Central memory CD8-positive, alpha-beta T cell (primary cell): Measurements from ENCODE around the gene AP3S2.
"Not testable (repeated sequence)": the region's sequence is repeated elsewhere in the genome, so short reads cannot be mapped to it uniquely, and the experiment has no call there.

ENCODE experiments used
- ATAC-seq: fragments of 150-1000 bp; cut with Tn5 transposase; replicated peaks from 2 replicates; pipeline ENCODE4 v1.10.0; 2022; ENCODE audit warnings: mild to moderate bottlenecking, moderate FRiP score, moderate number of reproducible peaks; ENCODE audit not compliant: poor library complexity, severe bottlenecking; ENCODE audit errors: extremely low read depth
- DNase-seq, 2 donors: peaks; one replicate each; pipeline ENCODE4 v3.0.0; 2021; ENCODE audit warnings: low spot score in 2 of 2
- H3K27ac Mint-ChIP-seq: one replicate; pipeline ENCODE4 v1.8.0; 2022; ENCODE audit warnings: low read depth, mild to moderate bottlenecking, moderate library complexity, mixed read lengths
- H3K27me3 Mint-ChIP-seq: one replicate; pipeline ENCODE4 v1.8.0; 2022; ENCODE audit warnings: mixed read lengths
- H3K36me3 Mint-ChIP-seq: one replicate; pipeline ENCODE4 v1.8.0; 2022; ENCODE audit warnings: mild to moderate bottlenecking, moderate library complexity, mixed read lengths; ENCODE audit not compliant: insufficient read depth
- H3K4me1 Mint-ChIP-seq: one replicate; pipeline ENCODE4 v1.8.0; 2022; ENCODE audit warnings: mixed read lengths
- H3K4me3 Mint-ChIP-seq: one replicate; pipeline ENCODE4 v1.8.0; 2022; ENCODE audit warnings: mild to moderate bottlenecking, moderate library complexity, mixed read lengths
- H3K9me3 Mint-ChIP-seq: one replicate; pipeline ENCODE4 v1.8.0; 2022; ENCODE audit warnings: mixed read lengths

The AP3S2 gene

DNA sequence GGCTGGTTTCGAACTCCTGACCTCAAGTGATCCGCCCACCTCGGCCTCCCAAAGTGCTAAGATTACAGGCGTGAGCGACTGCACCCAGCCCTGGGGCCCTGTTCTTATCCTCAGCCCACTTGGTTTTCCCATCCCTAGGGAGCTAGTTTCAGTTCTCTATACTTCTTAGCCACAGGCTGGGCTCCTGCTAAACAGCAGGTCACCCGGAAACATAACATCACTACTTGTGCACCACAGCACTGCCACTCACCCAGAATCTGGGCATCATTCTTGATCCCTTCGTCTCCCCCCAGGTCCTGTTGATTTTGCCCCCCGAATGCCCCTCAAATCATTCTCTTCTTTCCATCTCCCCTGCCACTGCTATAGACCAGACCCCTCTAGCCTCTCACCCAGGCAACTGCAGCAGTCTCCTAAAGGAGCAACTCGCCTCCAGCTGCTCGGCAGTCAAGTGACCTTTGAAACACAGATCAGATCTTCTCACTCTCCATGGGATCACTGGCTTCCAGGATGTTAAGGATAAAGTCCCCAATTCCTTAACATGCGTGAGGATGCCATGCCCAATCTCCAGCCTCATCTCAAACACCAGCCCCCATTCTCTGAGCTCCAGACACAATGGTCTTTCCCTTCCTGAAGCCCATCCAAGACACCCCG lies 5.6 kb upstream of the AP3S2 start:
- ATAC-seq: no peak
- Mint-ChIP-seq H3K27ac (no peak overlapping the region), H3K27me3 (no peaks in the 10 kb centered on the region), H3K9me3 (no peaks in the 10 kb centered on the region), H3K36me3 (peaks cover 1% of the 10 kb centered on the region), H3K4me3 (no peak overlapping the region), H3K4me1 (peaks cover 8% of the 10 kb centered on the region)
- DNase-seq: no peak

DNA sequence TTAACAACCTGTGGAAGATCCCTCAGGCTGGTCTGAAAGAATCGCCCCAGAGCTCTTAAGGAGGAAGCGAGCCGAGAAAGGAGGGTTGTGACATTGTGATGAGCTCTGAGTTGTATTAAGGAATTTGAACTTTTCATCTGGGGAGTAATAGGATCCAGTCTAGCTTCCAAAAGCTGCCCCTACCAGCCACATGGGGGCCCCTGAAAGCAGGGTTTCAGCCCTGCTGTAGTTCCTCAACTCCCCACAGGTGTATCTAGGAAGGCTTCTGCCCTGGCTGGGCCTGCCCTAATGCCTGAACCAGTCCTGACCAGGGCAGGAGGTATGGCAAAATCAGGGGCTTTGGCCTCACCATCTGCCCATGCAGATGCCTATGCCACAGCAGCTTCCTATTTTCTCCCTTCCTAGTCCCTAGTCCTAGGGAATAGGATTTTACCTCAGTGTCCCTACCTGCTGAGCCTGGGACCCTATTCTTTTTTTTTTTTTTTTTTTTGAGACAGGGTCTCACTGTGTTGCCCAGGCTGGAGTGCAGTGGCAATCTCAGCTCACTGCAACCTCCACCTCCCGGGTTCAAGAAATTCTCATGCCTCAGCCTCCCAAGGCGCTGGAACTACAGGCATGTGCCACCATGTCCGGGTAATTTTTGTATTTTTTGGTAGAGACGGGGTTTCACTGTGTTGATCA lies 5.0 kb upstream of the AP3S2 start:
- H3K9me3 Mint-ChIP-seq: no peaks in the 10 kb centered on the region
- ATAC-seq (peak; percentile 33), DNase-seq (no peak)
- no peaks in the 10 kb centered on the region for H3K27me3 Mint-ChIP-seq
- no peak overlapping the region for H3K4me3 Mint-ChIP-seq
- H3K27ac Mint-ChIP-seq: no peak overlapping the region
- peaks cover 12% of the 10 kb centered on the region for H3K4me1 Mint-ChIP-seq
- peaks cover 4% of the 10 kb centered on the region for H3K36me3 Mint-ChIP-seq

DNA sequence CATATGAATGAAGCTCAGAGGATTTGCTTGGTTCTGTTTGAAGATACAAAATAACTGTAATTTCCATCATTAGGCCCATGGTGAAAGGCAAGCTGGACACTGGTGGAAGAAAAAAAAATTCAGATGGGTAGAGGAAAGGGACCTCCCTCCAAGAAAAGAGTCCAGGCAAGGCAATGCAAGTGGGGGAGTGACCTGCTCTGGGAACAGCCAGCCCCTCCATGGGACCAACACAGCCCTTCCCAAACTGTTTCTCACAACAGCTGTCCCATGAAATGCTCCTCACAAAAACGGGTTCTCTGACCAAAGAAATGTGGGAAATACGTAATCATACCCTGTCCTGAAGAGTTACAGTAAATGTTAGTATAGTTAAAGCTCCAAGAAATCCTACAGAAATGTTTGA lies 4.4 kb upstream of the AP3S2 start:
- no peak overlapping the region for H3K27ac Mint-ChIP-seq
- peaks cover 5% of the 10 kb centered on the region for H3K36me3 Mint-ChIP-seq
- ATAC-seq (no peak), DNase-seq (no peak)
- H3K4me1 Mint-ChIP-seq: peaks cover 12% of the 10 kb centered on the region
- no peaks in the 10 kb centered on the region for H3K9me3 Mint-ChIP-seq
- no peak overlapping the region for H3K4me3 Mint-ChIP-seq
- H3K27me3 Mint-ChIP-seq: no peaks in the 10 kb centered on the region

DNA sequence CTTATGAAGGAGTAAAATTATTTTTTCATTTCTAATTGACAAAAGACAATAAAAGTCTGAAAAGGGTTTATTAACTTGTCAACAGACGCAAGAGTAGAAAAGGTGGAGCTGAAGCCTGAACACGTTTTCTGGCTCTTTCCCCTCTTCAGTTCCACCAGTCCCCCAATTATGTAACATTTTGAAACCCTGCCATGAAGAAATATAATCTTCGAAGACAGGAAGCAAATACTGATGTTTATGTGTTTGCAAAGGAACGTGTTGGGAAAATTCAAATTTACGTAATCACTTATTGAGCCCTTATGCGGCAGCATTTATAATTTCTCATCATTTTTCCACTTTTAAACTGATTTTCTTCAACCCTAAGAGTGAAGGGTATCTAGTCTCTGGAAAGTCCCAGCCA lies 767 bp downstream of the AP3S2 start:
- ATAC-seq (no peak), DNase-seq (no peak)
- H3K4me1 Mint-ChIP-seq: peaks cover 27% of the 10 kb centered on the region
- H3K36me3 Mint-ChIP-seq: peaks cover 17% of the 10 kb centered on the region
- no peaks in the 10 kb centered on the region for H3K27me3 Mint-ChIP-seq
- peak overlapping the region; percentile 98 for H3K4me3 Mint-ChIP-seq
- peak overlapping the region; percentile 95 for H3K27ac Mint-ChIP-seq
- H3K9me3 Mint-ChIP-seq: no peaks in the 10 kb centered on the region

DNA sequence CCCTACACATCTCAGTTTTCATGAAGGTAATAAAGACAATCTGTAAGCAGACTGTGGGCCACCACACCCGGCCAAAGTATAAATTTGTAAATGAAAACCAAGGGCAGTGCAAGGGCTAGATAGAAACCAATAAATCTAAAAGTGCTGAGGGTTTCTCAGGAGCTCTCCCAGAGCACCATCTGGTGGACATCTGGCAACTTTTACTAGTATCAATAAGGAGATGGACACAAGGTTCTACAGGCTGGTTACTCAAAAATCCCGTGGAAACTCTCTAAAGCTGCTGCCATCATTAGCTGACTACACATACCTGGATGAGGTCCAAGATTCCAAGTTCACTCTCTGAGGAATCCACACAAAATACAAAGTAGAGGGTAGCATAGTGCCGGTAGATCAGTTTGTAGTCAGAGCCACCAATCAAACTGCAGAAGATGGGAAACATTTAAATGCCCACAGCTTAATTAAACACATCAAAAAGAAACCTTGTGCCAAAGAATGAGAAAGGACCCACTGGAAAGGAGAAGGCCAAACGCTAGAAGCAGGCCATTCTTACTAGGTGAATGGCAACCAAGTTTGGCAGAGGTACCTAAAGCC lies 5.5 kb downstream of the AP3S2 start:
- Mint-ChIP-seq H3K36me3 (peaks cover 39% of the 10 kb centered on the region), H3K4me3 (no peak overlapping the region), H3K27me3 (no peaks in the 10 kb centered on the region), H3K4me1 (peaks cover 15% of the 10 kb centered on the region), H3K9me3 (no peaks in the 10 kb centered on the region), H3K27ac (no peak overlapping the region)
- no peak for ATAC-seq
- DNase-seq: no peak

DNA sequence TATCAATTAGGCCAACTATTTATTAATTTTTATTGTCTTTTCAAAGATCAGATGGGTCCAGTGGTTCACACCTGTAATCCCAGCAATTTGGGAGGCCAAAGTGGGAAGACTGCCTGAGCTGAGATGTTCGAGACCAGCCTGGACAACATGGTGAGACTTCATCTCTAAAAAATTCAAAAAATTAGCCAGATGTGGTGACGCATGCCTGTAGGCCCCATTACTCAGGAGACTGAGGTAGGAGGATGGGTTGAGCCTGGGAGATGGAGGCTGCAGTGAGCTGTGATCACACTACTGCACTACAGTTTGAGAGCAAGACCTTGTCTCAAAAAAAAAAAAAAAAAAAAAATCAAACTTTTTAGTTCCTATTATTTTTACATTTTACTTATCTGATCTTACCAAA lies 8.2 kb downstream of the AP3S2 start:
- Mint-ChIP-seq H3K36me3 (peaks cover 49% of the 10 kb centered on the region), H3K9me3 (no peaks in the 10 kb centered on the region), H3K4me1 (peaks cover under 1% of the 10 kb centered on the region), H3K4me3 (no peak overlapping the region), H3K27ac (no peak overlapping the region), H3K27me3 (no peaks in the 10 kb centered on the region)
- no peak for DNase-seq
- ATAC-seq: no peak

DNA sequence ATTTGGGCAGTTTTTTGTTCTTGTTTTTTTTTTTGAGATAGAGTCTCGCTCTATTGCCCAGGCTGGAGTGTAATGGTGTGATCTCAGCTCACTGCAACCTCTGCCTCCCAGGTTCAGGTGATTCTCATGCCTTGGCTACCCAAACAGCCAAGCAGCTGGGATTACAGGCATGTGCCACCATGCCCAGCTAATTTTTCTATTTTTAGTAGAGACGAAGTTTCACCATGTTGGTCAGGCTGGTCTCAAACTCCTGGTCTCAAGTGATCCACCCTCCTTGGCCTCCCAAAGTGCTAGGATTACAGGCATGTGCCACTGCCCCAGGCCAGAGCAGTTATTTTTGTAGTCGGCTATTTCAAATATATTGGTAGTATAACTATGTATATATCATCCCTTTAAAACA lies 8.6 kb downstream of the AP3S2 start:
- peaks cover 49% of the 10 kb centered on the region for H3K36me3 Mint-ChIP-seq
- not testable (repeated sequence) for H3K4me1 Mint-ChIP-seq, H3K27ac Mint-ChIP-seq, H3K27me3 Mint-ChIP-seq, H3K9me3 Mint-ChIP-seq, H3K4me3 Mint-ChIP-seq, DNase-seq, ATAC-seq

DNA sequence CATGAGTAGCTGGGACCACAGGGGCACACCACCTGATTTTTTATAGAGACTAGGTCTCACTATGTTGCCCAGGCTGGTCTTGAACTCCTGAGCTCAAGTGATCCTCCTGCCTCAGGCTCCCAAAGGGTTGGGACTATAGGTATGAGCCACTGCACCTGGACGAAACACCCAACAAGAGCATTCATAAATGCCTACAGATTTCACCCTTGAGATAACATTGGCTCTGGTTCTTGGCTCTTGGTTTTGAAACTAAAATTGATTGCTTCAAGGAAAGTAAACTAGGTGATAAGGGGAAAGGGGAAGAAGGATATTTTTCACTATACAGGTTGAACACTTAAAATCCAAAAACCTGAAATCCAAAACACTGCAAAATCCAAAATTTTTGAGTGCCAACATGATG lies 10.3 kb downstream of the AP3S2 start:
- no peak overlapping the region for H3K4me3 Mint-ChIP-seq
- H3K36me3 Mint-ChIP-seq: peaks cover 46% of the 10 kb centered on the region
- DNase-seq (no peak), ATAC-seq (no peak)
- no peaks in the 10 kb centered on the region for H3K27me3 Mint-ChIP-seq
- H3K27ac Mint-ChIP-seq: no peak overlapping the region
- H3K4me1 Mint-ChIP-seq: no peaks in the 10 kb centered on the region
- H3K9me3 Mint-ChIP-seq: no peaks in the 10 kb centered on the region

DNA sequence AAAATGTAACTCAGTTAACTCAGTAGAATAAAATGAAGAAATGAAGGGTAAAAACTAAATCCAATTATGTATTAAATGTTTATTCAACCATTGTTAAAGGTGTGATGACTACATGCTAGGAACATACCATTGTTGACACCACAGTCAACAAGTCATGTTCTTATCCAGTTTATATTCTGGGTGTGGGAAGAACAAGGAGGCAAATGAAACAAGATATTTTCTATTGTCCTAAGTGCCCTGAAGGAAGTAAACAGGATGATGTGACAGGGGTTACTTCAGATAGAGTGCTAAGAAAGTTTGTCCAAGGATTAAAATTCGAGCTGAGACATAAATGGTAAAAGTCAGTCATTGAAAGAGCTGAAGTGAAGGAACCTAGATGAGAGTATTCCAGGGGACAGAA lies 13.1 kb downstream of the AP3S2 start:
- no peaks in the 10 kb centered on the region for H3K4me1 Mint-ChIP-seq
- no peak overlapping the region for H3K4me3 Mint-ChIP-seq
- peaks cover 43% of the 10 kb centered on the region for H3K36me3 Mint-ChIP-seq
- H3K27ac Mint-ChIP-seq: no peak overlapping the region
- H3K27me3 Mint-ChIP-seq: no peaks in the 10 kb centered on the region
- H3K9me3 Mint-ChIP-seq: no peaks in the 10 kb centered on the region
- ATAC-seq: no peak
- no peak for DNase-seq

DNA sequence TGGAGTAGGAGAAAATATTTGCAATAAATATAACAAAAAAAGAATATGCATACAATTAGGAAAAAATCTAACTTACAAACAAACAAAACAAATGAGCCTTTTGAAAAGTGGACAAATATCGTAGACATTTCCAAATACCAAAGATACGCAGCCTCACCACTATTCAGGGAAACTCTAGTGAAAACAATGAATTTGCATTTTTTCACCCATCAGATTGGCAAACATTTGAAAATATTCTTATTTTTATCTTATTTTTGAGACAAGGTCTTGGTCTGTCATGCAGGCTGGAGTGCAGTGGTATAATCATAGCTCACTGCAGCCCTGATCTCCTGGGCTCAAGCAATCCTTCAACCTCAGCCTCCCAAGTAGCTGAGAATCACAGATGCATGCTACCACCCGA lies 15.5 kb downstream of the AP3S2 start:
- Mint-ChIP-seq H3K9me3 (no peaks in the 10 kb centered on the region), H3K36me3 (peaks cover 31% of the 10 kb centered on the region), H3K4me1 (no peaks in the 10 kb centered on the region), H3K27me3 (no peaks in the 10 kb centered on the region), H3K27ac (no peak overlapping the region), H3K4me3 (no peak overlapping the region)
- DNase-seq (no peak), ATAC-seq (no peak)

DNA sequence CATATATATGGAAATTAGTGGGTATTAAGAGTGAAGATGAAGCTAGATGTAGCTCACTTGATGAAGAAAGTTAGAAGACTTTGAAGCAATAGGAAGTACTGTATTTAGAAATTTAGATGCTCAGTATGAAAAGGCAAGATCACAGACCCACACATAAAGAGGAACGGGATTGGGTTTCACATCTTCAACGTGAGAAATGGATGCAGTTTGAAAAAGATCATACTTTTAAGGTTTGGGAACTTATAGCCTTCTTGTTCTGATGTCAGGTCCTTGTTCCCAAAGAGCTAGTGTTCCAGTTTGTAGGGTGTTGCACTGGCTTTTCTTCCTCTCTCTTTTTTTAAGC lies 16.7 kb downstream of the AP3S2 start:
- Mint-ChIP-seq H3K27me3 (no peaks in the 10 kb centered on the region), H3K36me3 (peaks cover 24% of the 10 kb centered on the region), H3K9me3 (no peaks in the 10 kb centered on the region), H3K4me3 (no peak overlapping the region), H3K4me1 (no peaks in the 10 kb centered on the region), H3K27ac (peak overlapping the region; percentile 27)
- ATAC-seq (no peak), DNase-seq (no peak)

DNA sequence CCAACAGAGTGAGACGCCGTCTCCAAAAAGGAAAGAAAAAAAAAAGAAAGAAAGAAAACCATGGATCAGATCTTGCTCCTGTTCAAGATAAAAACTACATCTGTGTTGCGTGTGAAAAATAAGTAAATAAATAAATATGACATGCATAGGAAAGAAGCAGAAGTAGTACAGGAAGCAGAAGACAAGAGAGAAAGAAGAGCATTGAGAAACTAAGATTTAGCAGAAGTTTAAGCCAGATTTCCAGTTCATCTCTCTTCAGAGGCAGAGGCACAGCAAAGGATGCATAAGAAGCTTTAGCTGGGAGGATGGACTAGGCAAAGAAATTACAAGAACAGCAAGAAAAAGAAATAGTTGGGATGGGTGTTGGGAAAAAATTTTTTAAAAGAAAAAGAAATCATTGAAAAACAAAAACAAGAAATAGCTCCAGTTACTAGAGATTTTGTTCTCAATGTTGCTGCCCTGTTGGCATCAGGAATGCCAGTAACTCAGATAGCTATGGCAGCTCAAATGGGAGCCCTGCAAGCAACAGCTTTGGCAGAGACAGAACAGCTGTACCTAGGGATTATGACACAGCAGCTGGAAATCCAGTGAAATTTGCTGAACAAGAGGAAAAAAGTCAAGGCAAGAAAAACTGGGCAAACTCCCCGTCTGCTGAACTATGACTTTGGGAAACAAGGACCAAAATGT lies 17.3 kb downstream of the AP3S2 start:
- Mint-ChIP-seq H3K27ac (peak overlapping the region; percentile 27), H3K4me1 (no peaks in the 10 kb centered on the region), H3K36me3 (peaks cover 24% of the 10 kb centered on the region), H3K27me3 (no peaks in the 10 kb centered on the region), H3K4me3 (no peak overlapping the region), H3K9me3 (no peaks in the 10 kb centered on the region)
- no peak for DNase-seq
- no peak for ATAC-seq

DNA sequence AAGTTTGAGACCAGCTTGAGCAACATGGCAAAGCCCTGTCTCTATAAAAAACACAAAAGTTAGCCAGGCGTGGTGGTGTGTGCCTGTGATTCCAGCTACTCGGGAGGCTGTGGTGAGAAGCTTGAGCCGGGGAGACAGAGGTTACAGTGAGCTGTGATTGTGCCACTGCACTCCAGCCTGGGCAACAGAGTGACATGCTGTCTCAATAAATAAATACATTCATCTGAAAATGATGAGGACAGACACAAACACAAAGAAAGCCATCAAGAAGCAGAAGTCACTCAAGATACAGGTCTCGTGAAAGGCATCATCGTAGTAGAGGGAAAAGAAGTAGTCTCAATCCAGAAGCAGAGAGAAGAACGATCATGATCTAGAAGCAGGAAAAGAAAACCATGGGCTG lies 18.1 kb downstream of the AP3S2 start:
- Mint-ChIP-seq H3K36me3 (peaks cover 23% of the 10 kb centered on the region), H3K27ac (no peak overlapping the region)

More for the DNA sequence above, 18.1 kb downstream of the AP3S2 start:
- Mint-ChIP-seq H3K9me3 (no peaks in the 10 kb centered on the region), H3K27me3 (no peaks in the 10 kb centered on the region), H3K4me3 (no peak overlapping the region), H3K4me1 (no peaks in the 10 kb centered on the region)
- no peak for ATAC-seq
- DNase-seq: no peak
